A673 (cell line): Measurements from ENCODE around the gene S100A12.

Experiments used
- CTCF ChIP-seq: fragments of 300-800, 200-600 bp; sonication (generic); conservative IDR thresholded peaks from 2 replicates; pipeline ENCODE4 v1.5.1; 2017; ENCODE audit warnings: low read depth, mild to moderate bottlenecking, antibody characterized with exemption, low read length, moderate library complexity, mixed read lengths
- EZH2 ChIP-seq: fragments of 200-600 bp; sonication (generic); IDR thresholded peaks from 2 replicates; pipeline ENCODE4 v1.6.1; 2017; ENCODE audit warnings: borderline replicate concordance, low read depth, mild to moderate bottlenecking, mixed read lengths, antibody characterized with exemption, low read length; ENCODE audit not compliant: poor library complexity, severe bottlenecking

DNA sequence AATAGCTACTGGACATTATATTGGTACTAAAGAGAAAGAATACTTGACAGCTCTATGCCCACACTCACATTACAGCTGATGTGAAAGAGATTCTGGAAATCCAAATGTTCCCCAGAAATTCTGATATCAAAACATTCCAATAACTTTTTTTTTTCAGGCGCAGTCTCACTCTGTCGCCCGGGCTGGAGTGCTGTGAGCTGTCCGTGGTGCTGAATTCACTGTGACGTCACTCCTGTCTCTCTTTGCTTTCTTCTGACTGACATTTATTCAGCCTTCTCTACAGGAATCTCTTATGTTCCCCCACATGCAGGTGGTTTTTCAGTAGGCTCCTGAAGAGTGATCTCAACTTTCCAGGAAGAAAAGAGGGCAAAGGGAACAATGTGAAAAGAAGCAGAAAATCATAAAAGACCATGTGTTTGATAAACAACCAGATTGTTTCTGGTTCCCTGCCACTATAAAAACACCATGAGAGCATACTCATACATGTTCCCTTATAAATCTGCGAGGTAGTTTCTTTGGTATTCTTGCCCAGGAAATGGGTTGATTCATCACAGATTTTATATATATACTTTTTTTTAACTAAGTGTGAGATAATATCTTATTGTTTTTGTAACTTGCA lies 47.1 kb upstream of the S100A12 start:
- TF ChIP-seq CTCF (no peak), EZH2 (no peak)
